ENCODE results near the gene HMSD.

Gene HMSD

GRCh38 chr18:63997041-63997440, 47.9 kb downstream of the HMSD start:
- DNase-seq = no peak

DNA sequence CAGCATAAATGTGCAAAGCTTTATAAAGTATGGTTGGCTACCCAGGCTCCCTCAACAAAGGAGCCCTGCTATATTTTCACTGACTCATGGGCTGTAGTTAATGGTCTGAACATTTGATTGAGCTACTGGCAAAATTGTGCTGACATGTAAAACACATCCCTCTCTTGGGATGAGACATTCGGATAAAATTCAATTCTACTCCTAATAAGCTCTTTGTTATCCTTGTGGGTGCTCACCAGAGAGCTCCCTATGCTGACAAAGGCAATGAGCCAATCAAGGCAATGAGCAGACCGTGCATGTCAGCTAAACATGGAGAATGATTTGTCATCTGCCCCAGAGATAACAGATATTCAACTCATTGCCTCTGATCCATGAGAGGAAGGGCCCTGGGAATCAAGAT, 48.5 kb downstream of the HMSD start:
- no peak for DNase-seq

- DNase-seq = no peak
Observed at GRCh38 chr18:63999871-64000270, 50.8 kb downstream of the HMSD start.

DNA sequence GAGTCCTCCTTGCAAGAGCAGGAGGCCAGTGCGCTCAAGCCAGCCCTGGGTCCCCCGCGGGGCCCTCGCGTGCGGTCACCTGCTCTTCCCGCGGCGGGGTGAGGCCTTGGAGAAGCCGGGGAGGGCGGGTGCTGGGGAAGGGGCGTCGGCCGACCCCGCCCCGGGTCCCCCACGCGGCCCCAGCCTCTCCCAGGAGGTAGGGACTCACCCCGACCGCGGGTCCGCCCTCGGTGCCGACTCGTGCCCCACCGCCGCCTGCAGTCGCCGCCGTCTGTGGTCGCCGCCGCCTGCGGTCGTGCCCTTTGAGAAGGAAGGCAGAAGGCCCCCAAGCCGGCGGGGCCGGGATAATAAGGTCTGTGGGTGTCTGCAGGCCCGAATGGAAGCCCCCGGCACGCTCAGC, 53.5 kb downstream of the HMSD start:
- DNase-seq = no peak

DNA sequence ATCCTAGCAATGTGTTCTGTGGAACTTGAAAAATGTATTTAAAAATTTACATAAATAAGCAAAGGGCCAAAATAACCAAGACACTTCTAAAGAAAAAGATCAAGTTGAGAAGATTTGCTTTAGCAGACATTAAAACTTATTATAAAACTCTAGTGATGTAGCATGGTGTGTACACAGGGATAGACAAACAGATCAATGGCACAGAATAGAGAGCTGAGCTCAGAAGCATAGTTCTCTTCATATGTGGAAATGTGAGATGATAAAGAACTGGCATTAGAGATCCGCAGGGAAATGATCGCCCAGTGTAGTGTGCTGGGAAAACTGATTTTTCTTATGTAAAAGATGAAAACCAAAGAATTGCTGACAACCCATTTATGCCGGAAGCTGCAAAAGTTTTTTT, 60.2 kb downstream of the HMSD start:
- no peak for DNase-seq
